ENCODE results near the gene STRAP.

The STRAP gene

GRCh38 chr12:15863372-15863771, 18.8 kb upstream of the STRAP start:
- no peak overlapping the region for H2BK5ac ChIP-seq (ENCODE audit: low read length)
- no peak overlapping the region for H3K4me3 ChIP-seq (ENCODE audit: low read length in 2 of 2)
- no peak for DNase-seq (ENCODE audit: low spot score)
- H4K8ac ChIP-seq (ENCODE audit: low read depth, low read length), result no peak overlapping the region
- H3K4me1 ChIP-seq (ENCODE audit: control insufficient read depth in 2 of 2, insufficient read depth in 1 of 2, low read depth in 1 of 2, low read length in 2 of 2), result peaks cover 0 to 3% of the 10 kb centered on the region in 2 donors
- H2AK5ac ChIP-seq (ENCODE audit: low read depth, low read length), result no peak overlapping the region
- no CpG with 5 or more reads among the region's 9 CpGs for WGBS, 2 donors (ENCODE audit: extremely low coverage in 2 of 2, insufficient read length in 2 of 2, insufficient replicate concordance in 1 of 2)
- H4K91ac ChIP-seq (ENCODE audit: low read depth, low read length, poor library complexity), result no peak overlapping the region
- H2BK120ac ChIP-seq (ENCODE audit: low read depth, low read length), result no peak overlapping the region
- H3K9ac ChIP-seq (ENCODE audit: low read depth, low read length, poor library complexity), result no peak overlapping the region
- no peak overlapping the region for H3K14ac ChIP-seq (ENCODE audit: low read length)
- H3K4ac ChIP-seq (ENCODE audit: low read length), result no peak overlapping the region
- no peak overlapping the region for H3K23ac ChIP-seq (ENCODE audit: low read depth, low read length, poor library complexity)
- no peak overlapping the region for H3K4me2 ChIP-seq (ENCODE audit: insufficient read depth, low read length, poor library complexity, severe bottlenecking)
- no peaks in the 10 kb centered on the region for H3K36me3 ChIP-seq (replicated peaks in 1 of 2; ENCODE audit: control insufficient read depth in 2 of 2, insufficient read depth in 2 of 2, low read length in 2 of 2)
- no peaks in the 10 kb centered on the region for H3K27me3 ChIP-seq (ENCODE audit: control insufficient read depth in 3 of 3, insufficient read depth in 3 of 3, low read depth in 1 of 3, low read length in 3 of 3)
- no peaks in the 10 kb centered on the region for H3K79me1 ChIP-seq (ENCODE audit: low read depth, low read length)
- no peaks in the 10 kb centered on the region for H3K9me3 ChIP-seq (replicated peaks in 1 of 2; ENCODE audit: control insufficient read depth in 2 of 2, insufficient read depth in 1 of 2, low read depth in 1 of 2, low read length in 2 of 2)
- no peak overlapping the region for H3K27ac ChIP-seq (replicated peaks; ENCODE audit: low read length)
- H2BK15ac ChIP-seq (ENCODE audit: low read length), result no peak overlapping the region
- peak overlapping the region; percentile 19 for H2AFZ ChIP-seq (ENCODE audit: low read length)
- H3K18ac ChIP-seq (ENCODE audit: low read length), result no peak overlapping the region
- H2BK12ac ChIP-seq (ENCODE audit: low read length), result no peak overlapping the region

- Histone ChIP-seq H3K23ac (ENCODE audit: low read depth, low read length, poor library complexity) (no peak overlapping the region), H3K4me1 (ENCODE audit: control insufficient read depth in 2 of 2, insufficient read depth in 1 of 2, low read depth in 1 of 2, low read length in 2 of 2) (peaks cover 0 to 2% of the 10 kb centered on the region in 2 donors), H2BK120ac (ENCODE audit: low read depth, low read length) (no peak overlapping the region), H3K9me3 (replicated peaks in 1 of 2; ENCODE audit: control insufficient read depth in 2 of 2, insufficient read depth in 1 of 2, low read depth in 1 of 2, low read length in 2 of 2) (no peaks in the 10 kb centered on the region), H4K91ac (ENCODE audit: low read depth, low read length, poor library complexity) (no peak overlapping the region), H3K18ac (ENCODE audit: low read length) (no peak overlapping the region), H3K14ac (ENCODE audit: low read length) (no peak overlapping the region), H2AFZ (ENCODE audit: low read length) (no peak overlapping the region), H3K4ac (ENCODE audit: low read length) (no peak overlapping the region), H3K27me3 (ENCODE audit: control insufficient read depth in 3 of 3, insufficient read depth in 3 of 3, low read depth in 1 of 3, low read length in 3 of 3) (no peaks in the 10 kb centered on the region), H4K8ac (ENCODE audit: low read depth, low read length) (no peak overlapping the region), H3K9ac (ENCODE audit: low read depth, low read length, poor library complexity) (no peak overlapping the region), H2BK15ac (ENCODE audit: low read length) (no peak overlapping the region), H3K4me3 (ENCODE audit: low read length in 2 of 2) (no peak overlapping the region), H3K27ac (replicated peaks; ENCODE audit: low read length) (no peak overlapping the region), H3K79me1 (ENCODE audit: low read depth, low read length) (no peaks in the 10 kb centered on the region), H3K4me2 (ENCODE audit: insufficient read depth, low read length, poor library complexity, severe bottlenecking) (no peak overlapping the region), H2BK5ac (ENCODE audit: low read length) (no peak overlapping the region), H3K36me3 (replicated peaks in 1 of 2; ENCODE audit: control insufficient read depth in 2 of 2, insufficient read depth in 2 of 2, low read length in 2 of 2) (no peaks in the 10 kb centered on the region), H2AK5ac (ENCODE audit: low read depth, low read length) (no peak overlapping the region), H2BK12ac (ENCODE audit: low read length) (no peak overlapping the region)
- WGBS, 2 donors (ENCODE audit: extremely low coverage in 2 of 2, insufficient read length in 2 of 2, insufficient replicate concordance in 1 of 2), result no CpG with 5 or more reads among the region's 6 CpGs
- no peak for DNase-seq (ENCODE audit: low spot score)
These were observed 18.2 kb upstream of the STRAP start for GRCh38 chr12:15863984-15864383.

GRCh38 chr12:15868186-15868585, 14.0 kb upstream of the STRAP start:
- Histone ChIP-seq H2BK120ac (ENCODE audit: low read depth, low read length) (no peak overlapping the region), H3K27ac (replicated peaks; ENCODE audit: low read length) (no peak overlapping the region), H3K36me3 (replicated peaks in 1 of 2; ENCODE audit: control insufficient read depth in 2 of 2, insufficient read depth in 2 of 2, low read length in 2 of 2) (no peaks in the 10 kb centered on the region), H3K14ac (ENCODE audit: low read length) (no peak overlapping the region), H3K4ac (ENCODE audit: low read length) (no peak overlapping the region), H3K4me3 (ENCODE audit: low read length in 2 of 2) (no peak overlapping the region), H3K9ac (ENCODE audit: low read depth, low read length, poor library complexity) (no peak overlapping the region), H3K4me1 (ENCODE audit: control insufficient read depth in 2 of 2, insufficient read depth in 1 of 2, low read depth in 1 of 2, low read length in 2 of 2) (peaks cover 0 to 2% of the 10 kb centered on the region in 2 donors), H3K79me1 (ENCODE audit: low read depth, low read length) (no peaks in the 10 kb centered on the region), H2BK5ac (ENCODE audit: low read length) (no peak overlapping the region), H2BK15ac (ENCODE audit: low read length) (no peak overlapping the region), H2AK5ac (ENCODE audit: low read depth, low read length) (no peak overlapping the region), H3K4me2 (ENCODE audit: insufficient read depth, low read length, poor library complexity, severe bottlenecking) (no peak overlapping the region), H4K91ac (ENCODE audit: low read depth, low read length, poor library complexity) (no peak overlapping the region), H2BK12ac (ENCODE audit: low read length) (no peak overlapping the region), H3K23ac (ENCODE audit: low read depth, low read length, poor library complexity) (no peak overlapping the region), H3K27me3 (ENCODE audit: control insufficient read depth in 3 of 3, insufficient read depth in 3 of 3, low read depth in 1 of 3, low read length in 3 of 3) (no peaks in the 10 kb centered on the region), H3K18ac (ENCODE audit: low read length) (no peak overlapping the region), H2AFZ (ENCODE audit: low read length) (no peak overlapping the region), H3K9me3 (replicated peaks in 1 of 2; ENCODE audit: control insufficient read depth in 2 of 2, insufficient read depth in 1 of 2, low read depth in 1 of 2, low read length in 2 of 2) (no peaks in the 10 kb centered on the region), H4K8ac (ENCODE audit: low read depth, low read length) (no peak overlapping the region)
- WGBS, 2 donors (ENCODE audit: extremely low coverage in 2 of 2, insufficient read length in 2 of 2, insufficient replicate concordance in 1 of 2), result no CpG with 5 or more reads among the region's 3 CpGs
- DNase-seq (ENCODE audit: low spot score), result no peak

- Histone ChIP-seq H2BK12ac (ENCODE audit: low read length) (no peak overlapping the region), H3K18ac (ENCODE audit: low read length) (no peak overlapping the region), H3K14ac (ENCODE audit: low read length) (no peak overlapping the region), H4K8ac (ENCODE audit: low read depth, low read length) (no peak overlapping the region), H3K9ac (ENCODE audit: low read depth, low read length, poor library complexity) (no peak overlapping the region), H3K4me2 (ENCODE audit: insufficient read depth, low read length, poor library complexity, severe bottlenecking) (no peak overlapping the region), H2BK120ac (ENCODE audit: low read depth, low read length) (no peak overlapping the region), H3K4ac (ENCODE audit: low read length) (no peak overlapping the region), H2AFZ (ENCODE audit: low read length) (no peak overlapping the region), H4K91ac (ENCODE audit: low read depth, low read length, poor library complexity) (no peak overlapping the region), H3K27me3 (ENCODE audit: control insufficient read depth in 3 of 3, insufficient read depth in 3 of 3, low read depth in 1 of 3, low read length in 3 of 3) (no peaks in the 10 kb centered on the region), H3K4me1 (ENCODE audit: control insufficient read depth in 2 of 2, insufficient read depth in 1 of 2, low read depth in 1 of 2, low read length in 2 of 2) (no peaks in the 10 kb centered on the region), H3K4me3 (ENCODE audit: low read length in 2 of 2) (no peak overlapping the region), H2BK15ac (ENCODE audit: low read length) (no peak overlapping the region), H3K27ac (replicated peaks; ENCODE audit: low read length) (no peak overlapping the region), H3K23ac (ENCODE audit: low read depth, low read length, poor library complexity) (no peak overlapping the region), H3K36me3 (replicated peaks in 1 of 2; ENCODE audit: control insufficient read depth in 2 of 2, insufficient read depth in 2 of 2, low read length in 2 of 2) (no peaks in the 10 kb centered on the region), H3K79me1 (ENCODE audit: low read depth, low read length) (no peaks in the 10 kb centered on the region), H2BK5ac (ENCODE audit: low read length) (no peak overlapping the region), H3K9me3 (replicated peaks in 1 of 2; ENCODE audit: control insufficient read depth in 2 of 2, insufficient read depth in 1 of 2, low read depth in 1 of 2, low read length in 2 of 2) (no peaks in the 10 kb centered on the region), H2AK5ac (ENCODE audit: low read depth, low read length) (no peak overlapping the region)
- DNase-seq (ENCODE audit: low spot score), result no peak
- no CpG with 5 or more reads among the region's 4 CpGs for WGBS, 2 donors (ENCODE audit: extremely low coverage in 2 of 2, insufficient read length in 2 of 2, insufficient replicate concordance in 1 of 2)
These were observed 8.6 kb upstream of the STRAP start for GRCh38 chr12:15873556-15873955.

Data from neuronal stem cell (in vitro differentiated cells).